HG03354 (cell line): ENCODE measurements around the gene S1PR4.
"Not testable (repeated sequence)": the region's sequence is repeated elsewhere in the genome, so short reads cannot be mapped to it uniquely, and the experiment has no call there.

Source experiments
- ATAC-seq: cut with Tn5 transposase; IDR thresholded peaks from one replicate; pipeline ENCODE4 v1.9.1; 2021; ENCODE audit warnings: mild to moderate bottlenecking; ENCODE audit not compliant: unreplicated experiment, poor library complexity, severe bottlenecking

S1PR4 gene

DNA sequence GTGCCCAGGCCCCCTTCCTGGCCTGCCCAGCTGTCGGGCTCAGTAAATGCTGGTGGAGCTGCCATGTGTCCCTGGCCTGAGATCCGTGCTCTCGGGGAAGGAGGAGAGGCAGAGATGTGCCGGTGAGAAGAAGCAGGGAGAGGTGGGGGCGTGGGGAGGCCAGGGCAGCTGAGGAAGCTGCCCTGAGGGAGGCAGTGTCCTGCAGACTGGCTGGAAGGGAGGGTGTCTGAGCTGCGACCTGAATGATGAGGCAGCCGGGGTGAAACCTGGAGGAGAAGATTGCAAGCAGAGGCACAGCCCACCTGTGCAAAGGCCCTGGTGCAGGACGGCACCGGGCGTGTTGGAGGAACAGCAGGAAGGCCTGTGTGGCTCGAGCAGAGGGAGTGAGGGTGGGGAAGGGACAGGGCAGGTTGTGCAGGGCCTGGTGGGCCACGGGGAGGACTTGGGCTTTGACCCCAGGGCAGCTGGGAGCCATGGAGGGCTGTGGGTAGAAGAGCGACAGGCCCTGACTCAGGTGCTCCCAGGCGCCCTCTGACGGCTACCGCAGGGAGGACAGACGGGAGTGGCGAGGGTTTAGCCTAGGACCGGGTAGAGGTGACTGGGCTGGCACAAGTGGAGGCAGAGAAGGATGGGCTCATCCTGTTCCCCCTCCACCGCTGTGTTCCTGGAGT, 31.9 kb downstream of the S1PR4 start:
- ATAC-seq = no peak

GRCh38 chr19:3211191-3211590, 32.6 kb downstream of the S1PR4 start:
- no peak for ATAC-seq

GRCh38 chr19:3213159-3213558, 34.6 kb downstream of the S1PR4 start:
- ATAC-seq = no peak

GRCh38 chr19:3216874-3217273, 38.3 kb downstream of the S1PR4 start:
- no peak for ATAC-seq

- no peak for ATAC-seq
Measured at GRCh38 chr19:3220576-3220975, 42.0 kb downstream of the S1PR4 start.

DNA sequence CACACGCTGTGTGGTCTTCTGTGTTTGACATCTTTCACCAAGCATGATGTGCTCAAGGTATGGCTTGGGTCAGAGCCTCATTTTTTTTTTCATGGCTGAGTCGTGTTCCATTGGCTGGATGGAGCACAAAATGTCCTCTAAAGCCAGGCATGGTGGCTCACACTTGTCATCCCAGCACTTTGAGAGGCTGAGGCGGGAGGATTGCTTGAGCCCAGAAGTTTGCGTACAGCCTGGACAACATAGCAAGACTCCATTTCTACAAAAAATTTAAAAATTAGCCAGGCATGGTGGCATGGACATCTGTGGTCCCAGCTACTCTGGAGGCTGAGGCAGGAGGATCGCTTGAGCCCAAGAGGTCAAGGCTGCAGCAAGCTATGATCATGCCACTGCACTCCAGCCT, 43.0 kb downstream of the S1PR4 start:
- ATAC-seq = not testable (repeated sequence)

DNA sequence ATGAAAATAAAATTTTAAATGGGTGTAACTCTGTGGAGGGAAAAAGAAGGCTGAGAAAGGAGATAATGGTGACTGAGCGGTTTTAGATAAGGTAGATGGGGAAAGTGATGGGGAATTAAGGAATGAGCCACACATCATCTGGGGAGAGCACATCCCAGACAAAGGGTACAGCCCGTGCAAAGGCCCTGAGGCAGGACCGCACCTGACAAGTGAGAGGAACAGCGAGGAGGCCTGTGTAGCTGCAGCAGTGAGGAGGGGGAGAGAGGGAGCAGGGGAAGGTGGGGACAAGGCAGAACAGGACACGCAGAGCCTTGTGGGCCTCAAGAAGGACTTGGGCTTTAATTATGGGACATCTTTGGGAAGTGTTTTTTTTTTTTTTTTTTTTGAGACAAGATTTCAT, 44.1 kb downstream of the S1PR4 start:
- no peak for ATAC-seq

GRCh38 chr19:3224346-3225168, 46.0 kb downstream of the S1PR4 start, which contains the start of gene CELF5:
Gene CELF5 (plus strand): TSS chr19:3224661. CDS start chr19:3224740, 79 bp downstream.
- ATAC-seq = no peak

GRCh38 chr19:3225169-3225485, 46.6 kb downstream of the S1PR4 start:
- no peak for ATAC-seq

GRCh38 chr19:3225677-3226093, 47.1 kb downstream of the S1PR4 start:
- no peak for ATAC-seq

DNA sequence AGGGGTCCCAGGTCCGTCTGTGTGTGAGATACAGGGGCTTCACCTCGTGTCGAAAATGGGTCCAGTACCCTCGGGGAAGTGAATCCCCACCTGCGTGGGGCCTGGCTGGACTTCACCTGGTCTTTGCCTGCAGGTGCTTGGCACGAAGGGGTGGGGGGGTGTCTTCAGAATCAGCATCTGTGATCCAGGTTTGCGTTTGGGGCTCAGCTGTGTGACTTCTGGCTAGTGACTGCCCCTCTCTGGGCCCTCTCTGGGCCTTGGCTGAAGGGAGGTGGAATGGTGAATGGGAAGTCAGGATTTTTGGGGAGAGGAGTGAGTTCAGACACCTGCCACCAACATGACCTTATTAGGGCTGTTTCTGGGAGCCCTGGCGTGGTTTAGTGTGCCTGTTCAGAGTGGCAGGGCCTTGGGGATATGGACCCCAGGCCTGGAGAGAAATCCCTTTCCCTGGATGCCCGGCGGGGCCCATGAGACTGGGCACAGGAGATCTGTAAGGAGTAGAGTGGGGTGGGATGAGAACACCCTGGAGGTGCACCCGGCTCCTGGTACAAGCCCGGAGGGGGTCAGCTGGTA, 48.6 kb downstream of the S1PR4 start:
- no peak for ATAC-seq

DNA sequence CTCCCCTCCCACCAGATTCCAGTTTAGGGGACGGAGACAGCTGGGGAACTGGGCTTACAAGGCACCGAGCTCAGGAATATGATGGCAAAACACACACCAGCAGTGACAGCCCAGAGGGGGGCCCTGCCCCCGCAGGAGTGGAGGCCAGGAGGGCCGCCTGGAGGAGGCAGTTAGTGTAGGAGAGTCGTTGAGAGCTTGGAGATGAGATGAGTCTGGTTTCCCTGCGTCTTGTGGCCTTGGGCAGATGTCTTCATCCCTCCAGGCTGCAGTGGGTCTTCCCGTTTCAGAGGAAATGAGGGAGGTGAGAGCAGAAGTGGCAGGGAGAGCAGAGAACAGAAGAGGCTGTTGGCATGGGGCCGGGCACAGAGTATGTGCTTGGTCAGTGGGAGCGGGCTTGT, 50.8 kb downstream of the S1PR4 start:
- no peak for ATAC-seq
